HG03064 (cell line): Measurements from ENCODE around the gene USB1.
A peak's percentile ranks its signal among the peaks of the same experiment; 100 is the strongest.

Source experiments
- ATAC-seq: cut with Tn5 transposase; IDR thresholded peaks from one replicate; pipeline ENCODE4 v1.9.1; 2021; ENCODE audit warnings: low read depth; ENCODE audit not compliant: unreplicated experiment

Gene USB1

DNA sequence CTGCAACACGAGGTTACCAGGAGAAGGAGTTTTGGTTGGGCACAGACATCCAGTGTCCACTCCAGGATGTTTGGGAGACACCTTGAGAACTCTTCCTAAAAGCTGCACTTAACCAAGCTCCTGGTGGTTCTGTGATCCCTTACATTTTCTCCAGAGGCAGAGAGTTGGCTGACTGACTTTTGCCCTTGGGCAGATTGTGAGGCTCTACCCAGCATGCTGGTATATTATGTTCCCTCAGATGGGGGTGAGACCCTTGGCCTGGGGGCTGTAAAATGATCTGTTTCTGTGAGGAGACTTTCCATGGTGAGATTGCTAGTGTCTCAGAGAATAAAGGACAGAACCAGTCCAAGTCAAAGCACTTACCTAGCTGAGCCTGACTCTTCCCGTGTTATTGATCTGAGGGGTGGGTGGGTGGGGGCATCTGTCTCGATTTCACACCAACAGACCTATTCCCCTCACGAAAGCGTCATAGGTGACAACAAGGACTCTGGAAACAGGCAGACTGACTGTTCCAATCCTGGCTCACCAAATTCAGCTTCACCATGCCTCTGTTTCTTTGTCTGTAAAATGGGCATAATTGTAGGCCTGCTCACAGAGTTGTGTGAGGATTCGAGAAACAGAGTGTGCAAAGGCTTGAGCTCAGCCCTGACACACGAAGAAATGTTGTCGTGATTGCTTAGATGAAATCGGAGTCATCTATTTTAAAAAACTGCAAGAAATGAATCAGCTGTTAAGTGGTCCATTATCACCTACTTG is 12.2 kb downstream of the USB1 start:
- ATAC-seq = no peak

- no peak for ATAC-seq
Measured at GRCh38 chr16:58016840-58017446, 15.7 kb downstream of the USB1 start.

DNA sequence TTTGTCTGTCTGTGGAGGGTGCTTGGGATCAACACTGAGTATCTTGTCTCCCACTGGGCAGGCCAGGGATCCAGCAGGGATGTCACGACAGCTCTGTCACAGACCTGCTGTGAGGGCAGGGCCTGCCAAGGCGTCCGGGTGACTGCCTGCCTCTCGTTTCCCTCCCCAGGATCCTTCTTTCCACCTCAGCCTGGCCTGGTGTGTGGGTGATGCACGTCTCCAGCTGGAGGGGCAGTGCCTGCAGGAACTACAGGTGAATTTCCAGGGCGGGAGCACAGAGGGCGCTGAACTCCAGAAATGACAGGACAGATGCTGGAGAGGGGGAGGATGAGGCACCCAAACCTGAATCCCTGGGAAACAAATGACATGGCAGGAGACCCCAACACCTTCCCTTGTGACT is 17.6 kb downstream of the USB1 start:
- no peak for ATAC-seq

DNA sequence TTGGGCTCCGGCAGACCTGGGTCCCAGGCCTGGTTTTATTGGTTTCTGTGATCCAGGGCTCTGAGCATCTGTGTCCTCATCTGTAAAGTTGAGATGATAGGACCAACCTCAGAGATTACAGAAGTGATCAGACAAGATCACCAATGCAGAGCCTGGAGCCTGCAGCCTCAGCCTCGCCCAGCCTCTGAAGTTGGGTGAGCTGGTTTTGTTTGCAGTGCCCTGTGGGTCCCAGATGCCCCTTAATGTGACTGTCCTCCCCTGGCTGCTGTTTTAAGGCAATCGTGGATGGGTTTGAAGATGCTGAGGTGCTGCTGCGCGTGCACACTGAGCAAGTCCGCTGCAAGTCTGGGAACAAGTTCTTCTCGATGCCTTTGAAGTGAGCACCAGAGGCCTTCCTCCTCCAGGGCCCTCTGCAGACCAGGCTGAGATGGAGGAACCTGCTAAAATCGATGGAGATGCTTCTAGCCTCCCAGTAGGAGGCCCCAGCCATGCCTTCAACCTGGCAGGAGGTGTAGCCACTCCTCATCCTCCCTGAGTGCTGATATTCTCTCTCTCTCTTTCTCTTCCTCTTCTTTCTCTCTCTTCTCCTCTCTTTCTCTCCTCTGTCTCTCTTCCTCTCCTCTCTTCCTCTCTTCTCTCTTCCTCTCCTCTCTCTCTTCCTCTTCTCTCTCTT is 18.8 kb downstream of the USB1 start:
- no peak for ATAC-seq

- ATAC-seq = peak; percentile 71
Measured at GRCh38 chr16:58020628-58021521, 19.7 kb downstream of the USB1 start.

- ATAC-seq = no peak
Measured at GRCh38 chr16:58021661-58022551, 20.7 kb downstream of the USB1 start.

GRCh38 chr16:58022601-58023371 is 21.6 kb downstream of the USB1 start:
- no peak for ATAC-seq

DNA sequence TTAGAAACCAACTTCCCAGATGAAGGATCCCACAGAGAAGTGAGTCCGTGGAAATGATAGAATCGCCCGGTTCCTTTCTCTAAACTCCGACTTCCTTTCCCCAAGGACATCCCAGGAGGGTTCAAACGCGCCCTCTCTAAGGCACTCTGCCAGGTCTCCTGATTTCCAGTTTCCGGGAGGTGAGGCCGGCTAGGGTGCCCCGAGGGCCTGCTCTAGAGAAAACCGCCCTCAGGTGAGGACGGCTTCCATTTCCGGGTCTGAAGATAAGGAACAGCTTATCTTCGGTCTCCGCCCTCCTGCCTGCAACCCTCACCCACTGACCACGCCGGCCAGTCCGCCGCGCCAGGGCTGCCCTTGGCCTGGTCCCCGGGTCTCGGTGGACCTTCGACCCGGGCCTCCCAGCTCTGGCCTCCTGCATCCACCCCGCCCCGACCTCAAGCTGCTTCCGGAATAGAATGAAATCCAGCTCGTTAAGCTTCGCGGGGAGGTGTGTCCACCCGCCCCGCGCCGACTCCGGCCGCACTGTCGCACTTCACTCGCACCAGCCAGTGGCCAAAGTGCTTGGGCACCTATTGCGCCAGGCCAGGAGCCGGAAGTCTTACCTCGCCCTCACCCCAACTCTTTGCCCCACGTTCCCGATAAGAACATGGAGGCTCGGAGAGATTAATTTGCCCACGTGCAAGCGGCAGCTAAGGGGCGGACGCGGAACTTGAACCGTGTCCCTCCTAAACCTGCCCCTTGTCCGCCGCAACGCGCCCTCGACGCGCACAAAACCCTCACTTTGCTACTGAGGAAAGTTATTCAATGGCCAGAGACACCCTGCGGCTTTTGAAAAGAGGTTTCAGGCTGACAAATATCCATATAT is 23.5 kb downstream of the USB1 start:
- no peak for ATAC-seq

GRCh38 chr16:58025351-58026138 is 24.3 kb downstream of the USB1 start, which contains the start of gene MMP15:
TSS of gene MMP15 (plus strand) at chr16:58025754. CDS start at chr16:58026351, 597 bp downstream.
- ATAC-seq = peak; percentile 54

GRCh38 chr16:58026139-58026704 is 25.0 kb downstream of the USB1 start:
- no peak for ATAC-seq

GRCh38 chr16:58026705-58027160 is 25.5 kb downstream of the USB1 start:
- ATAC-seq = no peak

DNA sequence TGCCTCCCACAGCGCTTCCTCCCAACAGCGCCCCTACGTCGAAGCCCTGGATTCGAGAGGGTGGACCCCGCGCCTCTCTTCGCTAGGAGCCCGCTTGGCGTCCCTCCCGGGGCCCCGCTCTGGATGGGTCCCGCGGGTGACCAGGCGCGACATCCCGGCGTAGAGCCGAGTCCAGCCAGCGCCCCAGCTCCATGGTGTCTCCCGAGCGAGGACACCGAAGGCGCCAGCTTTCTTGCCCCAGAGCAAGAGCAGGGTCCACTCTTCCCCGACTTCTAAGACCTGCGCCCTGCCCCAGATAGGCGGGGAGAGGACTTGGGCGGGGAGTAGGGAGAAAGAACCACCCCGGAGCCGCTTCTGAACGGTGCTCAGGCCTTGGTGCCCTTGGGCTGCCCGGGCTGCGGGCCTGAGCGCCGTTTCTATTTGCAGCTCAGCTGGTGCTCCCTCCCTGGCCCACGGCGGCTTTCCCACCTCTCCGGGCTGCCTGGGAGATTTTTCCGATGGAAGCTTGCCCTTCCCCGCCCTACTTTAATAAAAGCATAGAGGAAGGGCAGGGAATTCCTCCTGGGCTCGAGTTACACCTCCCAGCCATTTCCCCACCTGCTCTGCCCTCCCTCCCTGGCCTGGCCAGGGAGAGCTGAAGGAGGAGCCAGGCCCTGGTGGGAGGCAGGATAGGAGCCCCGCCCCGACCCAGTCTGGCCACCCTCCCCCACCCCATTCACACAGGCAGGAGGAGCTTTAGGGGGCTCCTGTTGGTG is 26.1 kb downstream of the USB1 start:
- ATAC-seq = no peak

DNA sequence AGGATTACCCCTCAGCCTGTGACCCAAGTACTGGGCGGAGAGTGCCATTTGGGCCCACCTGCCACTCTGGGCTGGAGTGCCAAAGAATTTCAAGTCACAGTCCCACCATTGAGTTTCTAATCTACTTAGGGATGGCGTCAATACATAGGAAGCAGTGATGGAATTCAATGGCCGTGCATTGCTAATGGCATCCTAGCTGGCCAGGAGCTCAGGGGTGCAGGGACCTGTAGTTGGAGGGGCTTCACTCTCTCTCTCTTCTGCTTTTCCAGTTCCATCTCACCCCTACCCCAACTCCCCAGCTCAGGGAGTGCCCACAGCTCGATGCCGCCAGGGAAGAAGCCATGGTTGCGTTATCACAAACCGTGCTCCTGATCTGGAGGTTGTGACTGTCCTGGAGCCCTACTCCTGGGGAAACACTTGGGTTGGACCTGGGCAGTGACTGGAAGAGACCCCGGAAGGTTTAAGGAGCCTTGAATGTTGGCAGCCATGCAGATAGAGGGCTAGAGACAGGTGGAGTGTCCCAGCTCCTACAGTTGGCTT is 26.8 kb downstream of the USB1 start:
- ATAC-seq = no peak

GRCh38 chr16:58028541-58029070 is 27.4 kb downstream of the USB1 start:
- no peak for ATAC-seq

DNA sequence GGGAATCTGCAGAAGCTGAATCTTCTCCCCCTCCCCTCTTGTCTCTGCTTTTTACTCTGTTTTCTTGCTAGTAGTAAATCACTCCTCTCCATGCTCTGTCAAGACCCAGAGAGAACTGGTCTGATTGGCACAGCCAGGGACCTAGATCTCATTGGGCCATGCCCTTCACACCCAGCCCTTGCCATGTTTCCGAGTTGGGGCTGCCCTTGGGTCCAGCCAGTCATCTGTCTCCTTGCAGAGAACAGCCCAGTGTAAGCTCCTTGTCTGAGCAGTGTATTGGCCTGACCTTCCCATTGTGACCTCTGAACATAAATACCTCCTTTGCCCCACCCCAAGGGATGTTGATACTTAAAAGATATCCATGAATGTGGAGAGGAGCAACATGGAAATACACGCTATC is 28.2 kb downstream of the USB1 start:
- no peak for ATAC-seq
